Gastroesophageal sphincter (tissue), 4 donors: ENCODE measurements around the gene NABP2. TPM values are rescaled to one million over a fixed set of nuclear protein-coding genes. Genes with fewer than 3 reads are reported as not detected.

ENCODE experiments used
- ATAC-seq: fragments of 150-250 bp; one replicate; pipeline ENCODE4 v1.9.1; 2016; ENCODE audit warnings: mild to moderate bottlenecking, moderate library complexity
- H3K27ac ChIP-seq, 4 donors: fragments of 200-600 bp; sonication (generic) in 3 of 4; 1 replicate in 3 of 4; 2 replicates in 1 of 4; pipeline ENCODE4 v1.5.1; 2016 to 2019
- H3K27me3 ChIP-seq: fragments of 200-600 bp; sonication (generic); one replicate; pipeline ENCODE4 v1.5.1; 2019
- H3K36me3 ChIP-seq, 2 donors: fragments of 200-600 bp; sonication (generic); one replicate each; pipeline ENCODE4 v1.5.1; 2019; ENCODE audit warnings: control low read depth in 1 of 2
- H3K4me1 ChIP-seq, 3 donors: fragments of 200-600 bp; sonication (generic); 1 replicate in 2 of 3; 2 replicates in 1 of 3; pipeline ENCODE4 v1.5.1; 2016 to 2019; ENCODE audit warnings: control low read depth in 2 of 3
- H3K4me3 ChIP-seq, 2 donors: fragments of 200-600 bp; sonication (generic); one replicate each; pipeline ENCODE4 v1.5.1; 2019; ENCODE audit warnings: mild to moderate bottlenecking in 1 of 2, moderate library complexity in 1 of 2
- H3K9me3 ChIP-seq, 3 donors: fragments of 200-600 bp; sonication (generic); one replicate each; pipeline ENCODE4 v1.5.1; 2017 to 2019; ENCODE audit warnings: control low read depth in 2 of 3
- EP300 ChIP-seq: sonication (generic); formaldehyde crosslinking; IDR thresholded peaks from one replicate; pipeline ENCODE4 v1.6.1; 2017; ENCODE audit warnings: antibody characterized with exemption, mild to moderate bottlenecking
- POLR2A ChIP-seq, 2 donors: fragments of 450-650 bp; IDR thresholded peaks; one replicate each; pipeline ENCODE4 v1.6.1; 2017; ENCODE audit warnings: antibody characterized with exemption in 2 of 2, mild to moderate bottlenecking in 2 of 2, moderate library complexity in 1 of 2
- POLR2AphosphoS5 ChIP-seq: sonication (generic); formaldehyde crosslinking; IDR thresholded peaks from one replicate; pipeline ENCODE4 v1.6.1; 2017; ENCODE audit warnings: antibody characterized with exemption
- WGBS, 2 donors: methylation state at CpG; one replicate each; pipeline ENCODE4 v1.1.5; 2018; ENCODE audit warnings: low coverage in 1 of 2; 5-methylcytosine and 5-hydroxymethylcytosine counted together
- total RNA-seq, 4 donors: library from RNA; depleted of rRNA; stranded (reverse); fragments of >200 nt; gene quantifications; one replicate each; pipeline ENCODE4 v1.1.0, GENCODE V29; 2016
- TF ChIP-seq, protein P1 (sequence below), 4 experiments: fragments of 200-600 bp in 2 of 4; fragments of 450-650 bp in 2 of 4; sonication (generic) in 1 of 4; IDR thresholded peaks; one replicate each; pipeline ENCODE4 v1.5.1; 2017 to 2019; ENCODE audit warnings: antibody characterized with exemption in 4 of 4, mild to moderate bottlenecking in 2 of 4, moderate library complexity in 2 of 4

Gene NABP2
- total RNA-seq, 4 donors from 2014 or later: 23.7 to 34.7 (median 28.8) TPM

DNA sequence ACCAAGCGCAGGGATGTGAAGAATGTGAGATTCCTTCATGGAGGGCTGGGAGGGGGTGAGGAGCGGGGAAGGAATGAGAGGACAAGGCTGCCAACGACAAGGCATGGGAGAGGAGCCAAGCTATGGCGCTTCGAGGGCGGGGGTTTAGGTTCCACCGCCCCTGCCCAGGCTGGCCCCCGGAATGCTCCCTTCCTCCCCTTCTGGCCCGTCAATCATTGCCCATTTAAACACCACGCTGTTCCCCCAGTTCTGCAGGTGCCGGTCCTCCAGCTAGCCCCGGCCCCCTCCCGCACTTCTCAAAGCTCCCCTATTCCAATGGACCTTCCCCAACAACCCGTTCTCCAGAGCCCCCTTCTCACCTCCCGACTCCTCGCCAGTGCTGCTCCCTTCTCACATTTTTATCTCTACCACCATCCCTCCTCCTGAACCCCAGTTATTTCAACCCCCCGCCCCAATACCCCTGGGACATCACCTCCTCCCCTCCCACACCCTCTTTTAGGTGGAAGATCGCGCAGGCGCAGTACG lies 2.8 kb upstream of the NABP2 start:
- TF ChIP-seq, protein P1, sequence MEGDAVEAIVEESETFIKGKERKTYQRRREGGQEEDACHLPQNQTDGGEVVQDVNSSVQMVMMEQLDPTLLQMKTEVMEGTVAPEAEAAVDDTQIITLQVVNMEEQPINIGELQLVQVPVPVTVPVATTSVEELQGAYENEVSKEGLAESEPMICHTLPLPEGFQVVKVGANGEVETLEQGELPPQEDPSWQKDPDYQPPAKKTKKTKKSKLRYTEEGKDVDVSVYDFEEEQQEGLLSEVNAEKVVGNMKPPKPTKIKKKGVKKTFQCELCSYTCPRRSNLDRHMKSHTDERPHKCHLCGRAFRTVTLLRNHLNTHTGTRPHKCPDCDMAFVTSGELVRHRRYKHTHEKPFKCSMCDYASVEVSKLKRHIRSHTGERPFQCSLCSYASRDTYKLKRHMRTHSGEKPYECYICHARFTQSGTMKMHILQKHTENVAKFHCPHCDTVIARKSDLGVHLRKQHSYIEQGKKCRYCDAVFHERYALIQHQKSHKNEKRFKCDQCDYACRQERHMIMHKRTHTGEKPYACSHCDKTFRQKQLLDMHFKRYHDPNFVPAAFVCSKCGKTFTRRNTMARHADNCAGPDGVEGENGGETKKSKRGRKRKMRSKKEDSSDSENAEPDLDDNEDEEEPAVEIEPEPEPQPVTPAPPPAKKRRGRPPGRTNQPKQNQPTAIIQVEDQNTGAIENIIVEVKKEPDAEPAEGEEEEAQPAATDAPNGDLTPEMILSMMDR (IDR thresholded peaks at IDR 0.05): no peak
- peak; percentile 65 for TF ChIP-seq POLR2AphosphoS5
- WGBS, 2 donors: 0% methylated on average over 9 to 14 of the region's 21 CpGs
- Histone ChIP-seq H3K36me3 (peaks cover 0 to 20% of the 10 kb centered on the region in 2 donors), H3K27ac (peak overlapping the region; percentile 93 to 99 (median 97)), H3K27me3 (no peaks in the 10 kb centered on the region), H3K4me1 (peaks cover 0 to 84% (median 27%) of the 10 kb centered on the region in 3 donors), H3K9me3 (no peaks in the 10 kb centered on the region), H3K4me3 (peak overlapping the region; percentile 77 to 93)
- peak; percentile 50 for ATAC-seq

DNA sequence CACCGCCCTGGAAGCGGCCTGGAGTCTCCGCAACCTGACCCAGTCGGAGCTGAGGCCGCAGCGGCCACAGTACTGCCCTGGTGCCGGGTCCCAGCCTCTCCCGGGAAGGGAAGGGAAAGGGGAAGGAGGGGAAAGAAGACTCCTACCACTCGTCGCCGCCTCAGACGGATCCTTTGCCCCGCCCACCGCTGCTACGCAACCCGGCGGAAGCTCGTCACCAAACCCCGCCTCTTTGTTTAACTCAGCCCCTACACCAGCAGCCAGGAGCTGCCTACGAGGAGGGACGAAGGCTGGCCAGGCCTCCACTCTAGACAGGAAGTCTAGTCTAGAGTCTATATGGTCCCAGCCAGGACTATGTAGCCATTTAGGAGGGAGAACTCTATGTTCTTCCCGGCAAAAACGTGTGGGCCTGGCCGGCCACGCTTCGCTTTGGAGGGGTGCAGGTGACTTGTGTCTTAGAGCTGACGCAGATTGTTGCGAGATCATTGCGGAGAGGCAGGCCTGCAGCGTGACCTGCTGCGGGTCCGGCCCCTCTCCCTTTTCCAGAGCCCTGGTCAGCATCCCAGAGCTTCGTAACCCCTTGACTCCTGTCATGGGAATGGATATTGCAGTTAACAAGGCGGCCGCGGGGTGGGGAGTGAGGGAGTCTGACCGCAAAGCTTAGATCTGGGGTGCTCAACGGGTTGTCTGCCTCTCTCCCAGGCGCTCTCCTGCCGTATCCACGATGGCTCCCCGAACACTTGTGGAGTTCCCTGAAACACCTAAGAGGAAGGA lies 2.2 kb upstream of the NABP2 start, which contains the start of gene RNF41:
Gene RNF41 (minus strand): TSS at position 166 of the 774 bp plus-strand sequence. CDS start 7,875 bp downstream, outside the sequence.
- ATAC-seq: peak; percentile 87

DNA sequence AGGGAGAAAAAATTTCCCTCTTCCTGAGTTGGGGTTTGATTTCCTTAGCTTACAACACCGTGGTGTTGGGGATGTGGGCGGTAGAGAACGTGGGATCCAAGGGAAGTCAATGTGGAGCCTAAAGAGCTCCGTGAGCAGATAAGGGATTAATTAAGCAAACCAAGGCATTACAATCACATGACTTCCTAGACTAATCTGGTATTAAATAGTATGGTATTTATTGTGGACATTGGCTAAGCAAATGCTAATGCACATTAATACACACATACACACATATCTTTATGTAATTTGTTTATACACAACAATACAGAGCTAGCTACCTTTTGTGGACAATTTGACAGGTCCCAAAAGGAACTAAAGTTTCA lies 1.6 kb upstream of the NABP2 start:
- Histone ChIP-seq H3K36me3 (peaks cover 0 to 16% of the 10 kb centered on the region in 2 donors), H3K9me3 (no peaks in the 10 kb centered on the region), H3K4me1 (peaks cover 0 to 74% (median 27%) of the 10 kb centered on the region in 3 donors), H3K27ac (peak overlapping the region; percentile 93 to 99 (median 97)), H3K4me3 (peak overlapping the region; percentile 77 to 93), H3K27me3 (no peaks in the 10 kb centered on the region)
- no peak for ATAC-seq
- 6 to 37% methylated on average over 3 of the region's 4 CpGs for WGBS, 2 donors
- TF ChIP-seq POLR2AphosphoS5: no peak
- TF ChIP-seq POLR2A (IDR thresholded peaks at IDR 0.05): no peak
- no peak for TF ChIP-seq EP300
- TF ChIP-seq, protein P1 (IDR thresholded peaks at IDR 0.05): no peak

More for the DNA sequence above, 2.2 kb upstream of the NABP2 start, which contains the start of gene RNF41:
- Histone ChIP-seq H3K27ac (peak within 1 kb of the TSS; percentile 93 to 99 (median 97)), H3K27me3 (no peaks in the 10 kb centered on the region), H3K36me3 (peaks cover 0 to 16% of the 10 kb centered on the region in 2 donors), H3K9me3 (no peaks in the 10 kb centered on the region), H3K4me1 (peaks cover 0 to 78% (median 27%) of the 10 kb centered on the region in 3 donors), H3K4me3 (peak within 1 kb of the TSS; percentile 77 to 93)
- 0 to 3% methylated on average over 11 to 15 of the region's 42 CpGs for WGBS, 2 donors
- TF ChIP-seq, protein P1 (IDR thresholded peaks at IDR 0.05): peak in 2 of 4 experiments; percentile 34 to 53
- TF ChIP-seq EP300 (no peak), POLR2A (IDR thresholded peaks at IDR 0.05) (peak; percentile 86 to 93), POLR2AphosphoS5 (peak; percentile 95)

DNA sequence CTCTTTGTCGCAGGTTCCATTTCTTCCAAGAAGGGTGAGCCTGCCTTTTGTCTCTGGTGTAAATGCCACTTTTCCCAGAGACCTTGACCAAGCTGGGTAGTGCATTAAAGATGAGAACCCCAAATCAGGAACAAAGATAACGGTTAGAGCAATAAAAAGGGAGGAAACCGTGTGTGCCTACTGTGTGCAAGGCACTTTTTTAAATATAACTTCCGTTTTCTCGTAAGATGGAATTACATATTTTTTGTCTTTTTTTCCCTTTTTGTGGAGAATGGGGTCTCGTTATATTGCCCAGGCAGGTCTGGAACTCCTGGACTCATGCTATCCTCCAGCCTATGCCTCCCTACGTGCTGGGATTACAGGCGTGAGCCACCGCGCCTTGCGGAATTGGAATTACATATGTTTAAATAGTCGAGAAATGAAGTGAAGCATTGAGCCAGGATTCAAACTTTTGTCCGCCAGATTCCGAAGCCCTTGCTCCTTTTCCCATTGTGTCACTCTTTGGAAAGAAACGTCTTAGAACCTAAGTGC lies 506 bp upstream of the NABP2 start:
- TF ChIP-seq POLR2A (IDR thresholded peaks at IDR 0.05) (no peak), EP300 (no peak), POLR2AphosphoS5 (no peak)
- TF ChIP-seq, protein P1 (IDR thresholded peaks at IDR 0.05): no peak
- Histone ChIP-seq H3K36me3 (peaks cover 0 to 26% of the 10 kb centered on the region in 2 donors), H3K4me1 (peaks cover 0 to 63% (median 27%) of the 10 kb centered on the region in 3 donors), H3K27ac (peak overlapping the region; percentile 74 to 99 (median 96)), H3K27me3 (no peaks in the 10 kb centered on the region), H3K9me3 (no peaks in the 10 kb centered on the region), H3K4me3 (peak overlapping the region in 1 of 2 donors; percentile 62)
- ATAC-seq: no peak
- WGBS, 2 donors: 16 to 20% methylated on average over 15 of the region's 15 CpGs
